HG02610 (cell line): ENCODE data around the gene ATOSA.
A peak's percentile ranks its signal among the peaks of the same experiment; 100 is the strongest.

Experiments used
- ATAC-seq: cut with Tn5 transposase; IDR thresholded peaks from one replicate; pipeline ENCODE4 v1.9.1; 2021; ENCODE audit warnings: mild to moderate bottlenecking, moderate library complexity; ENCODE audit not compliant: unreplicated experiment

The ATOSA gene

GRCh38 chr15:52682781-52683180 is 3.6 kb upstream of the ATOSA start:
- no peak for ATAC-seq

GRCh38 chr15:52682200-52682599 is 3.0 kb upstream of the ATOSA start:
- no peak for ATAC-seq

GRCh38 chr15:52681441-52681840 is 2.3 kb upstream of the ATOSA start:
- no peak for ATAC-seq

DNA sequence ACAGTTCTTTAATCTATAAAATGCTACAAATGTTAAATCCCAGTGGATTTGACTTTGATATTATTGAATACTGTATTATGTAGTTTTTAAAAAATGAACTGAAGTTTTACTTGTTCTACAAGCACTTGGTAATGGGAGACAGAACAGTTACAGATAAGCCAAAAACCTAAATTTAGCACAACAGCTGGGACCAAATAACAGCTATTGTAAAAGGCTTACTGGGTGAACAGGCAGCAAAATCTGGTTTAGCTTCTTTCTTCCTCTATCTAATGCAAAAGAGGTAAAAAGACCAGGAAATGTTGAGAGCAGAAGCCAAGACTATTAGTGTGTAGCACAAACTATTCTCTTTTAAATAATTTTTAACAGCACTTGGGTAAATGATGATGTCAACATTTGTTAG is 1.6 kb upstream of the ATOSA start:
- ATAC-seq, result no peak

DNA sequence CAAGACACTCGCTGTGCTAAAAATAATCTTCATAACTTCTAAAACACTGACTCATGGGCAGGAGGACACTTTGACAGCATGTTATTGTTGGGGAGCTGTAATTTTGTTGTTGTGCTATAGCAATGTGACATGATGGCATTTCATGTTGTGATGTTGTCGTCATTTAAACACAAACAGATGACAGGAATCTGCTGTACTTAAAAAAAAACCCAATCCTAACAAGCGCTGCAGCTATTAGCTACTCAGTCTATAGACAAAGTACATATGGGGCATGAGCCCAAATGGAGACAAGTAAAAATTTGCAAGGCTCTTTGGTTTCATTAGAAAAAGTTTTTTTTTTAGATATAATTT is 828 bp upstream of the ATOSA start:
- no peak for ATAC-seq

- peak; percentile 21 for ATAC-seq
Measured at GRCh38 chr15:52678468-52679231, 538 bp downstream of the ATOSA start.

DNA sequence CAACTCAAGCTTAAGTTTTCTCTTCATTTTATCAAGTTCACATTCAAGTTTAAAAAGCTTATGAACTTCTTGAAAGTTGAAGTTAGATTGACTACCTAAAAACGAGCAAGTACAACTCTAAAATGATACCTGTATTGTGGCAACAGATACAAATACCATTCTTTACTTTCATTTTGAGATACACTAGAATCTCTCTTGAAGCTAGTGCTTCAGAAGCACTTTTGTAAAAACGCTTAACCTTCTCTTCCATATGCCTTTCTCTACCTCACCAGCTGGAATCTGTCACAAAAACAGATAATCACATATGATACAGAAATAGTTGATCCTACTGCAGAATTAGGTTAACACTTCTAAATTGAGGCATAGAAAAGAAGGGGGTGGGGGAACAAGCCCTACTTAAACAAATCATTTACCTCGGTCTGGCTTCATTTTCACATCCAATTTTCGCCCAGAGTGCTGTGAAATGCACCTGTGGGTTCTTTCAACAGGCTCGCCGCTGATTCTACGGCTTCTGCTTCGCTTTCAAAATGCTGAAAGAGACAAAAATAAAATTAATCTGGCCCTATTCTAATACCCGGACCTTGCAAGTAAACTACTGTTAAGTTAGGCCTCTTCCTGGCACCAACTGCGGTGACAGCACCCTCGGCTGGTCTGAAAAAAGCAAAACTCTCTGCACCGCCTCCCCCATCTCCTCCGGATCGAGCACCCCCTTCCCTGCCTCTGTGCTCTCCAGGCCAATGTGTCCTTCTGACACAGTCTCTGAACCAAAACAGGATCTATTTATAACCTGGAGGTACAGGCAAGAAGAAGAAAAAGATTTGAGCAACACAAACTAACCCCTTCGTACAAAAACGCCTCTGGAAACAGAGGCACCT is 1.4 kb downstream of the ATOSA start:
- ATAC-seq, result no peak

DNA sequence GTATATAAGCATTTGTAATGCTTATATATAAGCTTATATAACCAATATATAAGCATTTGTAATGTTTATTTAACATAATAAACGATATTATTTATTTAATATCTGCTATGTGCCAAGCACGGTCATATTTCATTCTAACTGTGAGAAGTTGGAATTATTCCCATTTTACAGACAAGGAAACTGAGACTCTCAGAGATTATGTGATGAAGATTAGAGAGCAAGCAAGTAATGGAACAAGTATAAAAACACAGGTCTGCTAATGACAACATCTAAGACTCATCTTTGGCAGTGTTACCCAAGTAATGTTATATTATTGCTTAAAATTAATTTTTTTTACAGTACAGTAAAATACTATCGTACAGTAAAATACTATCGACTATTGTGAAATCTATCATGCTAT is 4.4 kb downstream of the ATOSA start:
- ATAC-seq, result no peak

DNA sequence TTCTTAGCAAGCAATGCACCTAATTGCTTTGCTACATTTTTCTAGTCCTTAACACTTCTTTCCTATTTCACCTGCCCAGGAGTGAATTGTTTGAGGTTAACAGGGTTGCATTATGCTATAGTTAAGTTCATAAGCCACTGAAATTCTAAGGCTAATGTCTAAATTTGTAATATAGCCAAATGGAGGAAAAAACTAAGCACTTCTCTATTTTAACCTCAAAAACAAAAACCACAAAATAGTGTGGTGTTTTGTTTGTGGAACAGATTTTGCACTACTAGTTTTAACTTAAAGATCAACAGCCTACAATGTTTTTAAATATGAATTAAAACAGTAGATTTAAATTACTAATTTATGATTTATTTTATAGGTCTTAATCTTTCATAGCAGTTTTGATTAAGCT is 5.5 kb downstream of the ATOSA start:
- no peak for ATAC-seq

GRCh38 chr15:52673312-52673711 is 5.9 kb downstream of the ATOSA start:
- ATAC-seq, result no peak

DNA sequence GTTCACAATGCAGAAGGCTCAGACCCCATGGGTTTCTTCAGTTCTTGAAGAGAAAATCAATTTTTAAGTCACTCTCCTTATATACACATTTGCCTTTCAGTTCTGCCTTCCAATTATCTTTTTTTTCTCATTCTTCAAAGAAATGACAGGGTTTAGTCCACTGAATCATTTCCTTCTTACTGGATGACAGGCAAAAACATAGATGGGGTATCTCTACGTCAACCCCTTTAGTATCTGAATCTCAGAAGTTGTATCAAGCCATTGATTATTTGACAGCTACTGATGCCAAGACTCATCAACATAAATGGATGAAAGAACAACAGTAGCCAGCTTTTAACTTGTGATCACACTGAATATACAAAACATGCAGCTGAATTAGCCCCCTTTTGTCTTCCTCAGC is 6.5 kb downstream of the ATOSA start:
- no peak for ATAC-seq

DNA sequence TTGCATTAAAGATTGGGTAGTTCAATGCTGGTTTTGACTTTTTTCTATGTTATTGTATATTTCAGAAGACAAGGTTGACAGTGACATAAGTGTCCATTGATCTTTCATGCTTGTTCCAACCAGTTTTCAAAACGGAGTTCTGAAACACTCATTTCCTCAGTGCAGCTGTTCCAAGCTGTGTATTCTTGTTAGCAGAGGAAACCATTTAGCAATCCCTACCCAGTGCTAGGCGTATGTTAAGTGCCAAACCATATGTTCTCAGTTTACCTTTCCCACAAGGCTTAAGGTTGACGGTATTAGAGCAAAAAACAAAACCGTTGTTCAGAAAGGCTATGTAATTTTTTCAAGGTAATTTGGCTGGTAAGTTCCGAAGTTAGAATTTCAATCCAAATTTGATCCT is 9.1 kb downstream of the ATOSA start:
- ATAC-seq, result no peak

DNA sequence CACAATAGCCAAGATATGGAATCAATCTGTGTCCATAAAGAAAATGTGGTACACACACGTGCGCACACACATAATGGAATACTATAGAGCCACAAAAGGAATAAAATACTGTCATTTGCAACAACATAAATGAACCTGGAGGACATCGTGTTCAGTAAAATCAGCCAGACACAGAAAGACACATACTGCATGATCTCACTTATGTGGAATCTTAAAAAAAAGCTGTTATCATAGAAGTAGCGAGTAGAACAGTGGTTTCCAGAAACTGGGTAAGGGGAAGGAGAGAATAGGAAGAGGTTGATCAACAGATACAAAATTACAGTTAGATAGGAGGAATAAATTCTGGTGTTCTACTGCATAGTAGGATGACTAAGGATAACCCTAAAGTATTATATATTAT is 11.1 kb downstream of the ATOSA start:
- no peak for ATAC-seq

GRCh38 chr15:52667597-52667996 is 11.6 kb downstream of the ATOSA start:
- ATAC-seq, result peak; percentile 81

DNA sequence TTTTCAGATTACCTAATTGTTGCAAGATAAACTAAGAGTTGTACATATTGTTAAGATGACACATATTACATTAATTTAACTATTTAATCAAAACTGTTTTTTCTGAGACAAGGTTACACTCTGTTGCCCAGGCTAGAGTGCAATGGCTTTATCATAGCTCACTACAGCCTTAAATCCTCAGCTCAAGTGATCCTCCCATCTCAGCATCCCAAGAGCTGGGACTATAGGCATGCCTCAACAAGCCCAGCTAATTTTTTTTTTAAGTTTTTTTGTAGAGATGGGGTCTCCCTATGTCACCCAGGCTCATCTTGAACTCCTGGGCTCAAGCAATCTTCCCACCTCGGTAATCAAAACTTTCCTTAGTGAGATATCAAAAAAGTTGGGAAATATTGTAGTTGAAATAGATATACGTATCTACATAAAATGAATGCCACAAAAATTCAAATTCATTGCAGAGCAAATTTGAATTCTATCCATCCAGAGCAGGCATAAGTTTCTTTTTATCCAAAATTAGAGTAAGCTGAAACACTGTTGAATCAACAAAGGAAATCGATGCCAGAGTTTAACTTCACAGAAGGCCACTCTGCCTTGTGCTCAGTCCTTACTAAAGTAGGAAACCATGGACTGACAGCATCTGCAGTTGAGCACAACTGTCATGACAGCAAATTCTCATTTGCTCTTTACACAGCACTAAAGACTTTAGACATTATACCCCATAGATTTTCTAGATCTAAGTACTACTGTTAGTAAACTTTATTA is 15.5 kb downstream of the ATOSA start:
- no peak for ATAC-seq

- no peak for ATAC-seq
Measured at GRCh38 chr15:52661909-52662308, 17.3 kb downstream of the ATOSA start.

GRCh38 chr15:52660192-52660591 is 19.0 kb downstream of the ATOSA start:
- no peak for ATAC-seq

DNA sequence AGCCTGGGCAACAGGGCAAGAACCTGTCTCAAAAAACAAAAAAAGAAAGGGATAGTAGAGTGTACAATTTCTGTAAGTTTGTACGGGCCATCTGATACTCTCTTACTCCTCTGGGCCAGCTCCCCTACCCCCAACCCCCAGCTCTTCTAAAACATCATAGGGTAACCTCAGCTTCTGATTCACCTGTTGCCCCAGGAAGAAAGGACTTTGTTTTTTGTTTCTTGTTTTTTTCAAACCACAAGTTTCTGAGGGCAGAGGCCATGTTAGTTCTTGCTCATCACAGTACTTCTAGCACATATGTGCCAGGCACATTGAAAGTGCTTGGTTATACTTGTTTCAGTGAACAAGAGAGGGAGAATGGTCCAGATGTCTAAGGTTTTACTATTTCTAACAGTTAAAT is 20.2 kb downstream of the ATOSA start:
- ATAC-seq, result peak; percentile 93

GRCh38 chr15:52657338-52657737 is 21.9 kb downstream of the ATOSA start:
- ATAC-seq, result no peak

DNA sequence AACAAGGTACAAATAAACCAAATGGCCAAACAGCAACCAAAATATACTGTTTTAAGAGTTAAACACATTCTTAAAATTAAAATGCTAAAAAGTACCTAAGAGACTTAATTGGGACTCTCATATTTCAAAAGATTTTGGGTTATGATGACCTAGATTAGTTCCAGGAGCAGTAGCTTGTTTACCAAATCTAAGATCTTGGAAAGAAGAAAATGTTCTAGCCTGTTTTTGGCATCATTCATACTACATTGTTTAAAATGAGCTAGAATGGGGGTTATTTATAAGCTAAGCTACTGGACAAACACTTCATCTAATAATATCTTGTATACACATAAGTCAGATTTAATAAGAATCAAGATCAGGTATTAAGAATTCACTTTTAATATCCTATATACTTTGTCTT is 22.8 kb downstream of the ATOSA start:
- ATAC-seq, result no peak

DNA sequence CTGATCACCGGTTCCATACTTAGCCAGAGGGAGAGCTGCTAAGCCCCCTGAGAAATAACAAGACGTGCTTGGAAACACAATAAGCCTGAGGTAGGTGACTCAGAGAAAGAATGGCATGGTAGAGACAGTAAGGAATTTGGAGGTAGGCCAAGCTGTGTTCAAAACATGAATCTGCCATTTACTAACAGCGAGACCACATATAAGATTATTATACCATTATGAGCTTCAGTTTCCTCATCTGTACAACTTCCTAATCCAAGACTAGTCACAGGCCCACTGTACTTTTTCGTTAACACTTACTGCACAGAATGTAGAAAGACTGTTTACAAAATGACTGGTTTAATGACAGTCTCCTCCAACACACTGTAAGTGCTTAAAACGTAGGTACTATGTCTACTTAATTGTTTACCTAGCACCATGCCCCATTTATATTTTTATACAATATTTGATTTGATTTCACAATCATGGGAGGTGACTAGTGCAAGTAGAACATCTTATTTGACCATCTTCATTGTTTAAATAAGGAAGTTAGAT is 25.7 kb downstream of the ATOSA start:
- ATAC-seq, result no peak
